Body of pancreas (tissue), 4 donors: ENCODE measurements around the gene PLCH1.

ENCODE experiments used
- POLR2A ChIP-seq, 3 donors: fragments of 450-650 bp; IDR thresholded peaks; one replicate each; pipeline ENCODE4 v1.6.1; 2016; ENCODE audit warnings: antibody characterized with exemption in 3 of 3, mild to moderate bottlenecking in 2 of 3
- TF ChIP-seq, protein P1 (sequence below), 7 experiments: fragments of 450-650 bp in 4 of 7; fragments of 200-600 bp in 3 of 7; sonication (generic) in 3 of 7; IDR thresholded peaks; one replicate each; pipeline ENCODE4 v1.5.1; 2016 to 2019; ENCODE audit warnings: antibody characterized with exemption in 7 of 7

DNA sequence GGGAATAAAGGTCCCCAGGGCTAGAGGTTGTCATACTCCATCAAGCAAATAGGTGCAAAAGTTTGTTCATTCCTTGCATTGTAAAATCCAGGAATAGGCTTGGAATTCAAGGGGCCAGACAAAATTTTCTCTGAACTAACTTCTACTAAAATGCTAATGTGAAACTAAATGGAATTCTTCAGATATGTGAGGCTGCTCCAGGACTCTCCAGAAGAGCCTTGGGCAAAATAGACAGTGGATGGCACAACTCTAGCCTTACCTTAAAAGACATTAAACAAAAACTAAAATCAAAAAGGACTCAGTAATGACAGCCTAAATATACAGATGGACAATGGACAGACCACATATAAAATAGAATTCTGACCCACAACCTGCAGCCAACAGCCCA lies 320.6 kb downstream of the PLCH1 start:
- TF ChIP-seq, protein P1, sequence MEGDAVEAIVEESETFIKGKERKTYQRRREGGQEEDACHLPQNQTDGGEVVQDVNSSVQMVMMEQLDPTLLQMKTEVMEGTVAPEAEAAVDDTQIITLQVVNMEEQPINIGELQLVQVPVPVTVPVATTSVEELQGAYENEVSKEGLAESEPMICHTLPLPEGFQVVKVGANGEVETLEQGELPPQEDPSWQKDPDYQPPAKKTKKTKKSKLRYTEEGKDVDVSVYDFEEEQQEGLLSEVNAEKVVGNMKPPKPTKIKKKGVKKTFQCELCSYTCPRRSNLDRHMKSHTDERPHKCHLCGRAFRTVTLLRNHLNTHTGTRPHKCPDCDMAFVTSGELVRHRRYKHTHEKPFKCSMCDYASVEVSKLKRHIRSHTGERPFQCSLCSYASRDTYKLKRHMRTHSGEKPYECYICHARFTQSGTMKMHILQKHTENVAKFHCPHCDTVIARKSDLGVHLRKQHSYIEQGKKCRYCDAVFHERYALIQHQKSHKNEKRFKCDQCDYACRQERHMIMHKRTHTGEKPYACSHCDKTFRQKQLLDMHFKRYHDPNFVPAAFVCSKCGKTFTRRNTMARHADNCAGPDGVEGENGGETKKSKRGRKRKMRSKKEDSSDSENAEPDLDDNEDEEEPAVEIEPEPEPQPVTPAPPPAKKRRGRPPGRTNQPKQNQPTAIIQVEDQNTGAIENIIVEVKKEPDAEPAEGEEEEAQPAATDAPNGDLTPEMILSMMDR (IDR thresholded peaks at IDR 0.05): no peak
- TF ChIP-seq POLR2A (IDR thresholded peaks at IDR 0.05): no peak
